K562 treated with DMSO at 1 percent for 24 hours (cell line): ENCODE data around the gene C5orf34. TPM values are rescaled to one million over a fixed set of nuclear protein-coding genes. Genes with fewer than 3 reads are reported as not detected.

Source experiments
- total RNA-seq: library from RNA; unstranded; fragments of 300-600 nt; gene quantifications from 2 replicates; pipeline ENCODE4 v1.2.3, GENCODE V29; 2022; ENCODE audit warnings: low read depth; ENCODE audit not compliant: insufficient read depth

C5orf34 gene, protein sequence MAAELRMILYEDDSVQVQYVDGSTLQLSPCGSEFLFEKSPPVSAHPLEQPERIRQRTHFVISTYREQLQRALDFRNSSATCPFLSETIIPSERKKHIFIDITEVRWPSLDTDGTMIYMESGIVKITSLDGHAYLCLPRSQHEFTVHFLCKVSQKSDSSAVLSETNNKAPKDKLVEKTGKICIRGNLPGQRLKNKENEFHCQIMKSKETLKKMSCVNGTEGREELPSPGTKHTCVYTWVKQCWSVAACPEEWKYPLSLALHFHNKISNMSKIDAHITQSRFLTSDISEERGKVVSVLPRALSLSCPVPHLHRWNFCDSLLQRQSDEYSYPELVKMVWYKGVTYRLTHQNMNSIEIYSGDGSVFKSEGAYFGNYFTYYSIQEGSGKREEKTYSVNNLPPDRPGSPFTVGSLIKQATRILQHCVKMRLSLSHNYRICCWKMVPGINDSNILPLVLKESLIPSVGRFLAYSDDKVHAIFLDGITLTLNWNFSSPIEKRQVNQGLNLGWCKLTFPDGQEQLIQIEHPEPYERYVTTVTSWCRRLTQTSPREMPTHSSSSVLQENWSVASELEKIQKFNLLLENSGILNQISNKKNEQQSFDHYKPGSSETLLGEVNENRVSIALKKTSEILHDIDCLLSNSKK
- total RNA-seq = 3.8 and 6.2 TPM in 2 replicates

DNA sequence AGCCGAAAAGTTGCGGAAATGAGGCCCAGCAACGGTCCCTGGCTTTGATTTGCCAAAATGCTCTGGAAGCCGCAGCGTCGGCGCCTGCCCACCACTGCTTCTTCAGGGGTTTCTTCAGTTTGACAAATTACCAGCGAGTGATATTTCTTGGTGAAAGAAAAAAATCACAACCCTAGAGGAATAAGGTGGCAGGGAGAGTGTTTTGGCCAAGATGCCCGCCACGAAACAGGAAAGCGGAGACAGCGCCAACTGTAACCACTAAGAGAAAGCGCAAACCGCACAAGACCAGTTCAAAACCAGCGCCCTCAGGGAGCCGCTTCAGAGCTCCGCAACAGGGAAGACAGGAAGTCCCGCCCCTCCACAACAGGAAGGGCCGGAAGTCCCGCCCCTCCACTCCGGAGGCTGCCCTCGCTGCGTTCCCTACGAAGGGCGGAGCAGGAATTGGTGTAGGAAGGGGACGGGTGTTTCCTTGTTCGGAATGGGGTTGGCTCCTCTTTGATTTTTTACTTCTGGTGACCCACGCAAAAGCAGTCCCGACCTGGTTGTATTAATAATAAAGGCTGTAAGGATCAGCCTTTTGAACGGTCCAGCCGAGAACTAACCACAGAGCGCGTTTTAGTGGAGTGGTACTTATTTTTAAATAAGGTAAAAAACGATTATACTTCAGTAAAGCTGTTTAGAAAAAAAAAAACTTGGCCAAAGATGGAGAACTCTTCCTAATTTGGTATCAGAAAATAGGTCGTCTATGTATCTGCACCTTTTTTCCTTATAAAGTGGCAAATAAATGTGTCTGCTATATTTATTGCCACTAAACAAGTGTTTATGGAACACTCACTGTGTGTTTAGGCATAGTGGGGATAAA, at the start of gene C5orf34:
C5orf34 (minus strand) TSS at position 333 of the 862 bp plus-strand sequence. CDS start 5,809 bp downstream, outside the sequence.

DNA sequence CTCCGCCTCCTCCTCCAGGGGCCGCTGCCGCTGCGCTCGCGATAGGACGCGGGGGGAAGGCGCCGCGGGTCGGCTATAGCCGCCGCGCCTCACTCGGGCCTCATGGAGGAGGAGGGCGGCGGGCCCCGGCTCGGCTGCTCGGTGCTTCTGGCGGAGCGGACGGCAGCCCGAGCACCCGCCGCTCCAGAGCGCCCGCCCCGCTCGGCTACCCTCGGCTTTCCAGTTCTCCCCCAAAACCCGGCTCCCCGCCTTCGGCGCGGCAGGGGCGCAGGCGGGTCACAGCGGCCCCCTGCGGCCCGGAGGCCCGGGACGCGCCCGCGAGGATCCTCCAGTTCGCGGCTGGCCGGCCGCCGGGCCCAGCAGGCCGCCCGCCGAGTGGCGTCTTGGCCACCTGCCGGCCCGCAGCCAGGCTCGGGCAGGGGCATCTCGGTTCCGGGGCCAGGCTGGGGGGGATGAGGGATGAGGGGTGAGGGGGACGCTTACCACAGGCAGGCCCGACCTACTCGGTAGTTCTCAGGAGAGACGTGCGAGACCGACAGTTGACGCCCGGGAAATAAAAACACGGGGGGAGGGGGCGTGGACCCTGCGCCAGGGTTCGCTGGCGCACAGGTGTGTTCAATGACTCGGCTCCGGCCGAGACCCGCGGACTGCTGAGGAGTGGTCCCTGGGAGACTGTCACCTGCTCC, 42.1 kb upstream of the C5orf34 start, which contains the start of gene PAIP1:
PAIP1 (minus strand) TSS at position 221 of the 686 bp plus-strand sequence. CDS start 231 bp downstream, outside the sequence.

DNA sequence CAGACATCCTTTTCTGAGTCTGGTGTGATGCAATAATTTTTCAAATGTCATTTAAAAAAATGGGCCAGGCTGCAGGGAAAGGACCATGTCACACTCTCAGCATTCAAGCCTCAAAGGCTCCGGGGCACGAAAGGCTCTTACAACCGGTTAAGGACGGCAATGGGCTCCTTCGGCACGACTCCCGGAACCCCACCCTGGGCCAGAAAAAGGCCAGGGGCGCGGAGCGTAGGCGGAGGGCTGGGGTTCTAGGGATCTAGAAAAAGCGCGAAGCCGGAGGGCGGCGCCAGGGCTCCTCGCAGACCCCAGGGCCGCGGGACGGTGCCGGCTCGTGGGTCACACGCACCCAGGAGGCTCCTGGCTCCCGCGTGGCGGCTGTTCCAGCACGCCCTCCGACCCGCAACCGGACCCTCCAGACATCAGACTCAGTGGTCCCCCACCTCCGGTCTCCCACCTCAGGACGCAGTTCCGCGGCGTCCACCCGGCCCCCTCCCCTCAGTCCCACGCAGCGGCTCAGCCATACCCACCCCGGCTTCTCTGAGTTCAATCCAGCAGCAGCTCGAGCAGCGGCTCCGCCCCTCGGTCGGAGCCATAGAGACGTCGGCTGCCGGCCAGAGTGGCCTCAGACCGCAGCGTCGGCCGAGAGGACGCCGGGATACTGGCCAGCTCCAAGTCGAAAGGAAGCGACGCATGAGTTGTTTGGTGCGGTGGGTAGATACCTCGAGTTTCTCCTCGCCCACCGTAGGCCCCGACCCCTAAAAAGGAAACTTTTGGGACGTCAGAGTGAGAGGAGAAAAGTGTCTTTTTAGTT, 31.4 kb downstream of the C5orf34 start, which contains the start of gene TMEM267:
TMEM267 (minus strand) TSS at position 568 of the 808 bp plus-strand sequence. CDS start 29,896 bp downstream, outside the sequence.

Other genes starting within 250 kb of the C5orf34 start
- 16.3 and 29.2 TPM in 2 replicates for gene HMGCS1, start 201.7 kb downstream of the C5orf34 start, total RNA-seq
- not detected in 2 replicates for gene CCL28, start 102.8 kb downstream of the C5orf34 start, total RNA-seq
- 6.0 and 6.2 TPM in 2 replicates for gene TMEM267, start 31.3 kb downstream of the C5orf34 start, total RNA-seq
- 66.1 and 68.8 TPM in 2 replicates for gene PAIP1, start 41.9 kb upstream of the C5orf34 start, total RNA-seq
- gene NNT, start 88.0 kb upstream of the C5orf34 start, total RNA-seq = 25.4 and 31.8 TPM in 2 replicates